Activated CD8-positive, alpha-beta memory T cell treated with anti-CD3 and anti-CD28 coated beads for 24 hours (primary cell): ENCODE data around the gene SLC38A9.

ENCODE experiments used
- DNase-seq: peaks from one replicate; pipeline ENCODE4 v3.0.0-alpha.2; 2020

SLC38A9 gene

GRCh38 chr5:55645304-55645703 lies 66.8 kb downstream of the SLC38A9 start:
- no peak for DNase-seq

GRCh38 chr5:55638455-55638854 lies 73.7 kb downstream of the SLC38A9 start:
- DNase-seq = no peak

- no peak for DNase-seq
Measured at GRCh38 chr5:55638051-55638450, 74.1 kb downstream of the SLC38A9 start.

- DNase-seq = no peak
Measured at GRCh38 chr5:55636683-55637082, 75.4 kb downstream of the SLC38A9 start.

GRCh38 chr5:55636177-55636576 lies 75.9 kb downstream of the SLC38A9 start:
- DNase-seq = no peak

GRCh38 chr5:55634866-55635265 lies 77.3 kb downstream of the SLC38A9 start:
- DNase-seq = no peak

- no peak for DNase-seq
Measured at GRCh38 chr5:55634209-55634805, 77.8 kb downstream of the SLC38A9 start.

GRCh38 chr5:55633574-55634208 lies 78.4 kb downstream of the SLC38A9 start:
- DNase-seq = no peak

GRCh38 chr5:55629815-55630214 lies 82.3 kb downstream of the SLC38A9 start:
- DNase-seq = no peak

GRCh38 chr5:55626790-55627189 lies 85.3 kb downstream of the SLC38A9 start:
- no peak for DNase-seq

GRCh38 chr5:55625913-55626312 lies 86.2 kb downstream of the SLC38A9 start:
- DNase-seq = no peak

- no peak for DNase-seq
Measured at GRCh38 chr5:55625589-55625909, 86.6 kb downstream of the SLC38A9 start.

GRCh38 chr5:55624841-55625588 lies 87.1 kb downstream of the SLC38A9 start:
- DNase-seq = no peak

GRCh38 chr5:55623789-55624188 lies 88.3 kb downstream of the SLC38A9 start:
- no peak for DNase-seq

- DNase-seq = no peak
Measured at GRCh38 chr5:55622460-55622859, 89.7 kb downstream of the SLC38A9 start.

GRCh38 chr5:55621229-55621628 lies 90.9 kb downstream of the SLC38A9 start:
- DNase-seq = no peak

GRCh38 chr5:55620766-55621160 lies 91.4 kb downstream of the SLC38A9 start:
- DNase-seq = no peak

- no peak for DNase-seq
Measured at GRCh38 chr5:55620009-55620765, 91.9 kb downstream of the SLC38A9 start.

GRCh38 chr5:55618318-55618717 lies 93.8 kb downstream of the SLC38A9 start:
- no peak for DNase-seq

GRCh38 chr5:55613112-55613868 lies 98.8 kb downstream of the SLC38A9 start:
- DNase-seq = no peak

GRCh38 chr5:55610542-55610941 lies 101.6 kb downstream of the SLC38A9 start:
- DNase-seq = no peak

GRCh38 chr5:55609413-55609812 lies 102.7 kb downstream of the SLC38A9 start:
- DNase-seq = no peak
